Measurements from ENCODE around the gene BRME1.
A peak's percentile ranks its signal among the peaks of the same experiment; 100 is the strongest.

The BRME1 gene

GRCh38 chr19:13917888-13918406, 12.0 kb upstream of the BRME1 start:
- H3K4me3 Mint-ChIP-seq, result no peak overlapping the region
- H3K27me3 Mint-ChIP-seq, result no peaks in the 10 kb centered on the region
- no peak overlapping the region for H3K27ac Mint-ChIP-seq
- H3K4me1 Mint-ChIP-seq, result no peaks in the 10 kb centered on the region
- peaks cover 0 to 3% of the 10 kb centered on the region in 2 donors for H3K9me3 Mint-ChIP-seq
- no peak for ATAC-seq (replicated peaks)
- peaks cover 38 to 41% of the 10 kb centered on the region in 2 donors for H3K36me3 Mint-ChIP-seq
- no peak for DNase-seq

- no peaks in the 10 kb centered on the region for H3K9me3 Mint-ChIP-seq
- peaks cover 23 to 26% of the 10 kb centered on the region in 2 donors for H3K36me3 Mint-ChIP-seq
- no peaks in the 10 kb centered on the region for H3K4me1 Mint-ChIP-seq
- no peak overlapping the region for H3K27ac Mint-ChIP-seq
- DNase-seq, result no peak
- no peak overlapping the region for H3K4me3 Mint-ChIP-seq
- H3K27me3 Mint-ChIP-seq, result no peaks in the 10 kb centered on the region
- ATAC-seq (replicated peaks), result no peak
Measured at GRCh38 chr19:13914777-13915176, 8.9 kb upstream of the BRME1 start.

GRCh38 chr19:13913352-13913751, 7.4 kb upstream of the BRME1 start:
- H3K27ac Mint-ChIP-seq, result no peak overlapping the region
- ATAC-seq (replicated peaks) (no peak), DNase-seq (no peak)
- no peak overlapping the region for H3K4me3 Mint-ChIP-seq
- peaks cover 16 to 22% of the 10 kb centered on the region in 2 donors for H3K36me3 Mint-ChIP-seq
- H3K9me3 Mint-ChIP-seq, result no peaks in the 10 kb centered on the region
- no peaks in the 10 kb centered on the region for H3K27me3 Mint-ChIP-seq
- no peaks in the 10 kb centered on the region for H3K4me1 Mint-ChIP-seq

GRCh38 chr19:13909430-13909829, 3.5 kb upstream of the BRME1 start:
- Mint-ChIP-seq H3K4me3 (no peak overlapping the region), H3K4me1 (peaks cover 9 to 16% of the 10 kb centered on the region in 2 donors), H3K36me3 (peaks cover 9 to 21% of the 10 kb centered on the region in 2 donors), H3K27ac (peak overlapping the region; percentile 57), H3K27me3 (no peaks in the 10 kb centered on the region), H3K9me3 (peaks cover 0 to 1% of the 10 kb centered on the region in 2 donors)
- ATAC-seq (replicated peaks) (no peak), DNase-seq (no peak)

GRCh38 chr19:13908674-13909073, 2.8 kb upstream of the BRME1 start:
- Mint-ChIP-seq H3K9me3 (peaks cover 0 to 1% of the 10 kb centered on the region in 2 donors), H3K27ac (no peak overlapping the region), H3K4me3 (no peak overlapping the region), H3K36me3 (peaks cover 9 to 21% of the 10 kb centered on the region in 2 donors), H3K27me3 (no peaks in the 10 kb centered on the region), H3K4me1 (peaks cover 9 to 16% of the 10 kb centered on the region in 2 donors)
- ATAC-seq (replicated peaks) (no peak), DNase-seq (no peak)

- DNase-seq, result no peak
- Mint-ChIP-seq H3K9me3 (peaks cover 0 to 1% of the 10 kb centered on the region in 2 donors), H3K4me3 (peak overlapping the region; percentile 87 to 93), H3K36me3 (peaks cover 6 to 19% of the 10 kb centered on the region in 2 donors), H3K27ac (peak overlapping the region; percentile 76), H3K27me3 (no peaks in the 10 kb centered on the region), H3K4me1 (peaks cover 9 to 16% of the 10 kb centered on the region in 2 donors)
- no peak for ATAC-seq (replicated peaks)
Measured at GRCh38 chr19:13906910-13907309, 993 bp upstream of the BRME1 start.

- Mint-ChIP-seq H3K4me3 (peak overlapping the region; percentile 87 to 93), H3K27ac (peak overlapping the region; percentile 76), H3K36me3 (peaks cover 4 to 18% of the 10 kb centered on the region in 2 donors), H3K9me3 (peaks cover 0 to 1% of the 10 kb centered on the region in 2 donors), H3K27me3 (no peaks in the 10 kb centered on the region), H3K4me1 (peaks cover 9 to 16% of the 10 kb centered on the region in 2 donors)
- DNase-seq, result no peak
- peak; percentile 33 to 39 for ATAC-seq (replicated peaks)
Measured at GRCh38 chr19:13906521-13906904, 596 bp upstream of the BRME1 start.

- H3K36me3 Mint-ChIP-seq, result peaks cover 0 to 3% of the 10 kb centered on the region in 2 donors
- H3K27ac Mint-ChIP-seq, result no peak overlapping the region
- no peak for ATAC-seq (replicated peaks)
- no peak for DNase-seq
- H3K4me3 Mint-ChIP-seq, result no peak overlapping the region
- no peaks in the 10 kb centered on the region for H3K27me3 Mint-ChIP-seq
- H3K4me1 Mint-ChIP-seq, result peaks cover 9 to 16% of the 10 kb centered on the region in 2 donors
- H3K9me3 Mint-ChIP-seq, result peaks cover 0 to 1% of the 10 kb centered on the region in 2 donors
Measured at GRCh38 chr19:13902993-13903555, 2.8 kb downstream of the BRME1 start.

- Mint-ChIP-seq H3K4me1 (no peaks in the 10 kb centered on the region), H3K27me3 (no peaks in the 10 kb centered on the region), H3K4me3 (no peak overlapping the region), H3K36me3 (no peaks in the 10 kb centered on the region), H3K9me3 (no peaks in the 10 kb centered on the region), H3K27ac (no peak overlapping the region)
- ATAC-seq (replicated peaks), result no peak
- DNase-seq, result no peak
Measured at GRCh38 chr19:13899912-13900584, 5.9 kb downstream of the BRME1 start.

- no peaks in the 10 kb centered on the region for H3K9me3 Mint-ChIP-seq
- DNase-seq, result no peak
- H3K4me1 Mint-ChIP-seq, result no peaks in the 10 kb centered on the region
- ATAC-seq (replicated peaks), result no peak
- H3K36me3 Mint-ChIP-seq, result no peaks in the 10 kb centered on the region
- no peak overlapping the region for H3K27ac Mint-ChIP-seq
- H3K4me3 Mint-ChIP-seq, result no peak overlapping the region
- H3K27me3 Mint-ChIP-seq, result no peaks in the 10 kb centered on the region
Measured at GRCh38 chr19:13899393-13899792, 6.5 kb downstream of the BRME1 start.

GRCh38 chr19:13896227-13896626, 9.7 kb downstream of the BRME1 start:
- H3K36me3 Mint-ChIP-seq, result no peaks in the 10 kb centered on the region

GRCh38 chr19:13894552-13894951, 11.4 kb downstream of the BRME1 start:
- no peaks in the 10 kb centered on the region for H3K9me3 Mint-ChIP-seq
- H3K4me3 Mint-ChIP-seq, result no peak overlapping the region
- no peaks in the 10 kb centered on the region for H3K4me1 Mint-ChIP-seq
- ATAC-seq (replicated peaks) (no peak), DNase-seq (no peak)
- no peaks in the 10 kb centered on the region for H3K36me3 Mint-ChIP-seq
- H3K27ac Mint-ChIP-seq, result no peak overlapping the region
- no peaks in the 10 kb centered on the region for H3K27me3 Mint-ChIP-seq

More at GRCh38 chr19:13896227-13896626, 9.7 kb downstream of the BRME1 start:
- no peak for ATAC-seq (replicated peaks)
- H3K27me3 Mint-ChIP-seq, result no peaks in the 10 kb centered on the region
- H3K27ac Mint-ChIP-seq, result no peak overlapping the region
- no peaks in the 10 kb centered on the region for H3K4me1 Mint-ChIP-seq
- H3K4me3 Mint-ChIP-seq, result no peak overlapping the region
- H3K9me3 Mint-ChIP-seq, result no peaks in the 10 kb centered on the region
- DNase-seq, result no peak

- Mint-ChIP-seq H3K27me3 (no peaks in the 10 kb centered on the region), H3K4me1 (no peaks in the 10 kb centered on the region), H3K4me3 (no peak overlapping the region), H3K9me3 (no peaks in the 10 kb centered on the region), H3K36me3 (no peaks in the 10 kb centered on the region), H3K27ac (no peak overlapping the region)
- DNase-seq, result no peak
- ATAC-seq (replicated peaks), result no peak
Measured at GRCh38 chr19:13892870-13893269, 13.0 kb downstream of the BRME1 start.

GRCh38 chr19:13890136-13890535, 15.8 kb downstream of the BRME1 start:
- H3K27ac Mint-ChIP-seq, result no peak overlapping the region
- no peak for DNase-seq
- peaks cover 0 to 5% of the 10 kb centered on the region in 2 donors for H3K27me3 Mint-ChIP-seq
- H3K36me3 Mint-ChIP-seq, result no peaks in the 10 kb centered on the region
- H3K4me1 Mint-ChIP-seq, result no peaks in the 10 kb centered on the region
- no peak overlapping the region for H3K4me3 Mint-ChIP-seq
- no peak for ATAC-seq (replicated peaks)
- H3K9me3 Mint-ChIP-seq, result no peaks in the 10 kb centered on the region

- H3K27me3 Mint-ChIP-seq, result peaks cover 0 to 5% of the 10 kb centered on the region in 2 donors
Measured at GRCh38 chr19:13888281-13888680, 17.6 kb downstream of the BRME1 start.

More at GRCh38 chr19:13888281-13888680, 17.6 kb downstream of the BRME1 start:
- Mint-ChIP-seq H3K4me1 (peaks cover 0 to 3% of the 10 kb centered on the region in 2 donors), H3K27ac (no peak overlapping the region), H3K9me3 (no peaks in the 10 kb centered on the region), H3K36me3 (no peaks in the 10 kb centered on the region), H3K4me3 (no peak overlapping the region)
- DNase-seq, result no peak
- no peak for ATAC-seq (replicated peaks)
